SU-DHL-6 (cell line): ENCODE measurements around the gene IL32.

Experiments used
- H2AFZ ChIP-seq: fragments of 200-600 bp; sonication (generic); 2 replicates; pipeline ENCODE4 v1.6.1; 2014; ENCODE audit warnings: low read depth, mild to moderate bottlenecking, moderate library complexity, mixed read lengths, antibody characterized with exemption, low read length; ENCODE audit not compliant: severe bottlenecking
- H3F3A ChIP-seq: fragments of 200-600 bp; shearing (Covaris generic); 2 replicates; pipeline ENCODE4 v1.6.0; 2016; ENCODE audit warnings: antibody characterized with exemption, mild to moderate bottlenecking; ENCODE audit not compliant: insufficient read depth
- H3K27ac ChIP-seq: fragments of 200-600 bp; sonication (generic); 2 replicates; pipeline ENCODE4 v1.5.1; 2016; ENCODE audit warnings: low read depth, mild to moderate bottlenecking, low read length, moderate library complexity, mixed read lengths
- H3K27me3 ChIP-seq: fragments of 200-600 bp; sonication (generic), shearing (Covaris generic); 2 replicates; pipeline ENCODE4 v1.6.0; 2014; ENCODE audit warnings: mild to moderate bottlenecking, low read length
- H3K36me3 ChIP-seq: fragments of 200-600 bp; sonication (generic); 2 replicates; pipeline ENCODE4 v1.6.1; 2014; ENCODE audit warnings: mild to moderate bottlenecking, low read length, mixed read lengths
- H3K4me2 ChIP-seq: fragments of 300-600, 200-600 bp; shearing (Covaris generic), sonication (generic); 2 replicates; pipeline ENCODE4 v1.6.0; 2014; ENCODE audit warnings: low read length, low read depth, mild to moderate bottlenecking; ENCODE audit not compliant: poor library complexity, severe bottlenecking
- H3K4me3 ChIP-seq: fragments of 200-600 bp; sonication (generic); 2 replicates; pipeline ENCODE4 v1.5.1; 2014; ENCODE audit warnings: antibody characterized with exemption, low read length, mild to moderate bottlenecking, mixed read lengths; ENCODE audit not compliant: insufficient read depth, poor library complexity, severe bottlenecking
- H3K79me2 ChIP-seq: fragments of 200-600 bp; sonication (generic); 2 replicates; pipeline ENCODE4 v1.6.1; 2014; ENCODE audit warnings: mild to moderate bottlenecking, low read length, moderate library complexity; ENCODE audit not compliant: insufficient read depth
- H3K9ac ChIP-seq: fragments of 200-600 bp; sonication (generic); 2 replicates; pipeline ENCODE4 v1.7.0; 2014; ENCODE audit warnings: mild to moderate bottlenecking, low read length
- H3K9me2 ChIP-seq: fragments of 200-600 bp; sonication (generic); replicated peaks from 2 replicates; pipeline ENCODE4 v1.6.1; 2014; ENCODE audit warnings: low read length; ENCODE audit not compliant: insufficient read depth
- H3K9me3 ChIP-seq: fragments of 200-600 bp; sonication (generic); 2 replicates; pipeline ENCODE4 v1.6.1; 2014; ENCODE audit warnings: low read length, mixed read lengths; ENCODE audit not compliant: insufficient read depth
- H4K20me1 ChIP-seq: fragments of 200-600 bp; sonication (generic); 2 replicates; pipeline ENCODE4 v1.6.1; 2014; ENCODE audit warnings: low read depth, mild to moderate bottlenecking, antibody characterized with exemption, low read length, moderate library complexity, mixed read lengths
- EZH2phosphoT487 ChIP-seq: fragments of 200-600 bp; sonication (generic), shearing (Covaris generic); conservative IDR thresholded peaks from 2 replicates; pipeline ENCODE4 v1.6.1; 2018; ENCODE audit warnings: mild to moderate bottlenecking, antibody characterized with exemption, low read length, moderate library complexity, mixed read lengths
- TF ChIP-seq, protein P1 (sequence below): fragments of 200-600 bp; sonication (generic); IDR thresholded peaks from one replicate; pipeline ENCODE4 v1.5.1; 2017; ENCODE audit warnings: antibody characterized with exemption, mild to moderate bottlenecking, low read length, moderate library complexity; ENCODE audit not compliant: insufficient read depth, poor library complexity, severe bottlenecking

Gene IL32

DNA sequence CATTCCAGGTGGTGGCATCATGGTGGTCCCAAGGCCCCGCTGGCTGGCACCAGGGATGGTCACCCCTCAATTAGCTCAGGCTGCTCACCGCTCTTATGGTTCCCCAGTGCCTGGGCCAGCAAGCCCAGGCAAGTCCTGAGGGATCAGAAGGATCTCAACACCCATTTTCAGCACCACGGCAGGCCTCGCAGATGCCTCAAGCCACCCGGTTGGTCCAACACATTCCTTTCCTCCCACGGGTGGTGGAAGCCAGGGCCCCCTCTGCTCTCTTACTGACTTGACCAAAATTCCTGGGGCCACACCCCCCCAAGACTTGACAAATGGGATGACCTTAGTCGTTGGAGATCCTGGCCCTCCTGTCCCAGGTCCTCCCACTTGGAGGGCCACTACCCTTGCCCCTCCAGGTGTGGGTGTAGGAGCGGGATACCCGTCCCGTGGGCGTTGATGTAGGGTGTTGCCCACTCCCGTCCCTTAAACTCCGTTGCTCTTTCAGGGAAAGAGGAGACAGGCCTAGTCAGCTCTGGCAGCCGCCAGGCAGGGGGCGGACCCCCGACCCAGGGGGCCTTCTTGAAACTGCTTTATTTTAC is 52.9 kb downstream of the IL32 start:
- no peaks in the 10 kb centered on the region for H3K9me2 ChIP-seq
- H3K27ac ChIP-seq: no peak overlapping the region
- no peak overlapping the region for H3K4me2 ChIP-seq
- H3K4me3 ChIP-seq: no peak overlapping the region
- no peaks in the 10 kb centered on the region for H3F3A ChIP-seq
- TF ChIP-seq EZH2phosphoT487: no peak
- no peaks in the 10 kb centered on the region for H4K20me1 ChIP-seq
- H3K27me3 ChIP-seq: no peaks in the 10 kb centered on the region
- no peak overlapping the region for H3K9ac ChIP-seq
- no peaks in the 10 kb centered on the region for H3K79me2 ChIP-seq
- H3K9me3 ChIP-seq: no peaks in the 10 kb centered on the region
- H2AFZ ChIP-seq: no peak overlapping the region
- H3K36me3 ChIP-seq: no peaks in the 10 kb centered on the region

DNA sequence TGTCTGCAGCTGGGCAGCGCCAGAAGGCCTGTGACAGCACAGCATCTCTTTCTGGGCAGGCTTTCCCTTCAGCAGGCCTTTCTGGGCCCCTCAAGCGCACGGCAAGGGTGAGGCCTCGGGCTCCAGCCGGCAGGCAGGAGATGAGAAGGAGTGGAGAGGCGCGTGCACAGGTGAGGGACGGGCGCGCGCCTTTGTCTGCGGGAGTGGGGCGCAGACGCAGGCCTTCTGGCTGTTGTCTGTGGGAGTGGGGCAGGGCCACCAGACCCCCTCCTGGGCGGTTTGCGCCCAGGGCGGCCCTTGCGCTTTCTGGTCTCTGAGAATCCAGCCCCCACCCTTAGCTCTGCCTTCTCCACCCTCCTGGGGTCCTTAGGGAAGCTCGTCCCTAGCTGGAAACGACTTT is 53.4 kb downstream of the IL32 start:
- no peak overlapping the region for H3K4me2 ChIP-seq
- no peak overlapping the region for H2AFZ ChIP-seq
- no peaks in the 10 kb centered on the region for H3K36me3 ChIP-seq

More for the DNA sequence above, 53.4 kb downstream of the IL32 start:
- Histone ChIP-seq H3K9ac (no peak overlapping the region), H3F3A (no peaks in the 10 kb centered on the region), H3K79me2 (no peaks in the 10 kb centered on the region), H3K27ac (no peak overlapping the region), H3K4me3 (no peak overlapping the region), H4K20me1 (no peaks in the 10 kb centered on the region), H3K9me3 (no peaks in the 10 kb centered on the region), H3K9me2 (no peaks in the 10 kb centered on the region), H3K27me3 (no peaks in the 10 kb centered on the region)
- TF ChIP-seq, protein P1, sequence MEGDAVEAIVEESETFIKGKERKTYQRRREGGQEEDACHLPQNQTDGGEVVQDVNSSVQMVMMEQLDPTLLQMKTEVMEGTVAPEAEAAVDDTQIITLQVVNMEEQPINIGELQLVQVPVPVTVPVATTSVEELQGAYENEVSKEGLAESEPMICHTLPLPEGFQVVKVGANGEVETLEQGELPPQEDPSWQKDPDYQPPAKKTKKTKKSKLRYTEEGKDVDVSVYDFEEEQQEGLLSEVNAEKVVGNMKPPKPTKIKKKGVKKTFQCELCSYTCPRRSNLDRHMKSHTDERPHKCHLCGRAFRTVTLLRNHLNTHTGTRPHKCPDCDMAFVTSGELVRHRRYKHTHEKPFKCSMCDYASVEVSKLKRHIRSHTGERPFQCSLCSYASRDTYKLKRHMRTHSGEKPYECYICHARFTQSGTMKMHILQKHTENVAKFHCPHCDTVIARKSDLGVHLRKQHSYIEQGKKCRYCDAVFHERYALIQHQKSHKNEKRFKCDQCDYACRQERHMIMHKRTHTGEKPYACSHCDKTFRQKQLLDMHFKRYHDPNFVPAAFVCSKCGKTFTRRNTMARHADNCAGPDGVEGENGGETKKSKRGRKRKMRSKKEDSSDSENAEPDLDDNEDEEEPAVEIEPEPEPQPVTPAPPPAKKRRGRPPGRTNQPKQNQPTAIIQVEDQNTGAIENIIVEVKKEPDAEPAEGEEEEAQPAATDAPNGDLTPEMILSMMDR: no peak
- no peak for TF ChIP-seq EZH2phosphoT487
